ENCODE measurements around the gene FBXW8. TPM values are rescaled to one million over a fixed set of nuclear protein-coding genes. Genes with fewer than 3 reads are reported as not detected.
A peak's percentile ranks its signal among the peaks of the same experiment; 100 is the strongest.

Gene FBXW8
- total RNA-seq, 1 experiment from 2014 or later = 24.2 TPM

- H3K4me1 Mint-ChIP-seq (ENCODE audit: insufficient read depth, unreplicated experiment) = peaks cover 16% of the 10 kb centered on the region
- no peaks in the 10 kb centered on the region for H3K36me3 Mint-ChIP-seq (ENCODE audit: insufficient read depth, unreplicated experiment)
- BruUV-seq (replicated peaks) = no TSS peak
- ChIA-PET CTCF (no interaction called here), POLR2A (interaction anchor here (0.7 to 1.6 kb wide), 4 partner anchors 11 to 17 kb away, joined by 3 to 9 read pairs (median 4); partner anchors contain the start of gene HRK)
- no peaks in the 10 kb centered on the region for H3K9me3 Mint-ChIP-seq (ENCODE audit: unreplicated experiment)
- peak; percentile 69 for DNase-seq (ENCODE audit: unreplicated experiment)
- H3K27me3 Mint-ChIP-seq (ENCODE audit: insufficient read depth, unreplicated experiment) = no peaks in the 10 kb centered on the region
- peak overlapping the region; percentile 82 for H3K27ac Mint-ChIP-seq (ENCODE audit: low read depth, unreplicated experiment)
- intact Hi-C loops (cut with micrococcal nuclease) = no loop called here
- TF ChIP-seq, protein P1, sequence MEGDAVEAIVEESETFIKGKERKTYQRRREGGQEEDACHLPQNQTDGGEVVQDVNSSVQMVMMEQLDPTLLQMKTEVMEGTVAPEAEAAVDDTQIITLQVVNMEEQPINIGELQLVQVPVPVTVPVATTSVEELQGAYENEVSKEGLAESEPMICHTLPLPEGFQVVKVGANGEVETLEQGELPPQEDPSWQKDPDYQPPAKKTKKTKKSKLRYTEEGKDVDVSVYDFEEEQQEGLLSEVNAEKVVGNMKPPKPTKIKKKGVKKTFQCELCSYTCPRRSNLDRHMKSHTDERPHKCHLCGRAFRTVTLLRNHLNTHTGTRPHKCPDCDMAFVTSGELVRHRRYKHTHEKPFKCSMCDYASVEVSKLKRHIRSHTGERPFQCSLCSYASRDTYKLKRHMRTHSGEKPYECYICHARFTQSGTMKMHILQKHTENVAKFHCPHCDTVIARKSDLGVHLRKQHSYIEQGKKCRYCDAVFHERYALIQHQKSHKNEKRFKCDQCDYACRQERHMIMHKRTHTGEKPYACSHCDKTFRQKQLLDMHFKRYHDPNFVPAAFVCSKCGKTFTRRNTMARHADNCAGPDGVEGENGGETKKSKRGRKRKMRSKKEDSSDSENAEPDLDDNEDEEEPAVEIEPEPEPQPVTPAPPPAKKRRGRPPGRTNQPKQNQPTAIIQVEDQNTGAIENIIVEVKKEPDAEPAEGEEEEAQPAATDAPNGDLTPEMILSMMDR (IDR thresholded peaks at IDR 0.05; ENCODE audit: unreplicated experiment) = no peak
- H3K4me3 Mint-ChIP-seq (ENCODE audit: unreplicated experiment) = peak overlapping the region; percentile 56
Observed at GRCh38 chr12:116864371-116865160, 46.2 kb upstream of the FBXW8 start.

GRCh38 chr12:116867523-116867922 is 43.2 kb upstream of the FBXW8 start:
- no peak for DNase-seq (ENCODE audit: unreplicated experiment)
- Mint-ChIP-seq H3K36me3 (ENCODE audit: insufficient read depth, unreplicated experiment) (no peaks in the 10 kb centered on the region), H3K4me1 (ENCODE audit: insufficient read depth, unreplicated experiment) (peaks cover 20% of the 10 kb centered on the region), H3K4me3 (ENCODE audit: unreplicated experiment) (no peak overlapping the region), H3K27me3 (ENCODE audit: insufficient read depth, unreplicated experiment) (no peaks in the 10 kb centered on the region), H3K27ac (ENCODE audit: low read depth, unreplicated experiment) (no peak overlapping the region), H3K9me3 (ENCODE audit: unreplicated experiment) (no peaks in the 10 kb centered on the region)
- POLR2A ChIA-PET = interaction anchor here (0.7 kb wide), 1 partner anchor 43 kb away, joined by 3 read pairs; the partner anchor contains the start of gene FBXW8
- TF ChIP-seq, protein P1 (IDR thresholded peaks at IDR 0.05; ENCODE audit: unreplicated experiment) = no peak
- CTCF ChIA-PET = interaction anchor here (1.0 to 1.8 kb wide), 3 partner anchors 10 to 164 kb away, joined by 3 to 7 read pairs (median 3); partner anchors contain the start of gene HRK
- no TSS peak for BruUV-seq (replicated peaks)
- intact Hi-C loops (cut with micrococcal nuclease) = no loop called here

DNA sequence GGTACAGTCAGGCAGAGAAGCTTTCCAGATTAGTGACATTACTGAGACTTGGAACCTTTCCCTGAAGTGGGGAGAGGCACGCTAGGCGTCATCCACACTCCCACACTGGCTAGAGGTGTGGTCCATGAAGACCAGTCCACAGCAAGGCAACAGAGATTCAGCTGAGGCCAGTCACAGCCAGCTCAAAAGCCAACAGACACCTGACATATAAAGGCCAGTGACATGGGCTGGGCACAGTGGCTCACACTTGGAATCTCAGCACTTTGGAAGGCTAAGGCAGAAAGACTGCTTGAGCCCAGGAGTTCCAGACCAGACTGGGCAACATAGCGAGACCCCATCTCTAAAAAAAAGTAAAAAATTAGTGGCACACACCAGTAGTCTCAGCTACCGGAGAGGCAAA is 40.4 kb upstream of the FBXW8 start:
- intact Hi-C loops (cut with micrococcal nuclease) = no loop called here
- DNase-seq (ENCODE audit: unreplicated experiment) = no peak
- Mint-ChIP-seq H3K36me3 (ENCODE audit: insufficient read depth, unreplicated experiment) (no peaks in the 10 kb centered on the region), H3K9me3 (ENCODE audit: unreplicated experiment) (no peaks in the 10 kb centered on the region), H3K27me3 (ENCODE audit: insufficient read depth, unreplicated experiment) (no peaks in the 10 kb centered on the region), H3K4me3 (ENCODE audit: unreplicated experiment) (no peak overlapping the region), H3K27ac (ENCODE audit: low read depth, unreplicated experiment) (peak overlapping the region; percentile 16), H3K4me1 (ENCODE audit: insufficient read depth, unreplicated experiment) (peaks cover 10% of the 10 kb centered on the region)
- BruUV-seq (replicated peaks) = no TSS peak
- POLR2A ChIA-PET = no interaction called here
- TF ChIP-seq, protein P1 (IDR thresholded peaks at IDR 0.05; ENCODE audit: unreplicated experiment) = no peak
- CTCF ChIA-PET = interaction anchor here (0.8 to 1.5 kb wide), 3 partner anchors 10 to 60 kb away, joined by 3 to 4 read pairs (median 4); no protein-coding TSS in a partner anchor

DNA sequence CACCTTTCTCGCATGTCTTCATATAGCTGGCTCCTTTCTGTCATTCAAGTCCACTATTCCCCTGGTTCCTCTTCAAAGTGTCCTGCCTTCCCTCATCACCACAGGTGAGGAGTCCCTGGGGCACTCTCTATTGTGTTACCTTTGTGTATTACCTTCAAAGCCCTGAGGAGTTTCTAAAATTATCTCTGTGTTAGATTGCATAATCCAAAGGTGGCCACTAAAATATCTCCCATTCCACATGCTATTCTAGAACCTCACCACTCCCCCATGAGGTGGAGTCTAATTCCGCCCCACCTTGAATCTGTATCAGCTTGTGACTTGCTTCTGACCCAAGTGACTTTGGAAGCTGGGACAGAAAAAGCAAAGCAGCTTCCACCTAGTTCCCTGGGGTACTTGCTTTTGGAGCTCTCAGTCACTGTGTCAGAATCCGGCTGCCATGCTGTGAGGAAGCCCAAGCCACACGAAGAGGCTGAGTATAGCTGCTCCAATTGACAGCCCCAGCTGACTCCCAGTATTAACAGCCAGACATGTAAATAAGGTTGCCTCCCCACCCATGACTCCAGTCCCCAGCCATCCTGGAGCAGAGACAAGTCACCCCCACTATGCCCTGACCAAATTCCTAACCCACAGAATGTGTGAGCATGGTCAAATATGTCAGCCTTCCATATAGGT is 36.3 kb upstream of the FBXW8 start:
- no TSS peak for BruUV-seq (replicated peaks)
- intact Hi-C loops (cut with micrococcal nuclease) = no loop called here
- no peak overlapping the region for H3K27ac Mint-ChIP-seq (ENCODE audit: low read depth, unreplicated experiment)
- ChIA-PET CTCF (no interaction called here), POLR2A (no interaction called here)
- H3K27me3 Mint-ChIP-seq (ENCODE audit: insufficient read depth, unreplicated experiment) = peaks cover 9% of the 10 kb centered on the region
- DNase-seq (ENCODE audit: unreplicated experiment) = no peak
- H3K4me1 Mint-ChIP-seq (ENCODE audit: insufficient read depth, unreplicated experiment) = peaks cover 10% of the 10 kb centered on the region
- H3K36me3 Mint-ChIP-seq (ENCODE audit: insufficient read depth, unreplicated experiment) = no peaks in the 10 kb centered on the region
- TF ChIP-seq, protein P1 (IDR thresholded peaks at IDR 0.05; ENCODE audit: unreplicated experiment) = no peak
- H3K4me3 Mint-ChIP-seq (ENCODE audit: unreplicated experiment) = no peak overlapping the region
- no peaks in the 10 kb centered on the region for H3K9me3 Mint-ChIP-seq (ENCODE audit: unreplicated experiment)

Data from MCF 10A (cell line).